Thoracic aorta (tissue), 2 donors: ENCODE measurements around the gene UBE2F. TPM values are rescaled to one million over a fixed set of nuclear protein-coding genes. Genes with fewer than 3 reads are reported as not detected.

Experiments used
- ATAC-seq: fragments of 150-250 bp; one replicate; pipeline ENCODE4 v1.8.0; 2017; ENCODE audit warnings: low read depth; ENCODE audit not compliant: insufficient number of reproducible peaks, low FRiP score
- DNase-seq: peaks from one replicate; pipeline ENCODE4 v3.0.0-alpha.2; 2020; ENCODE audit warnings: low spot score
- H3K27ac ChIP-seq, 2 donors: fragments of 200-600 bp; sonication (generic); 1 replicate in 1 of 2; 2 replicates in 1 of 2; pipeline ENCODE4 v1.5.1; 2016; ENCODE audit warnings: mild to moderate bottlenecking in 2 of 2, moderate library complexity in 2 of 2
- H3K27me3 ChIP-seq: fragments of 200-600 bp; sonication (generic); replicated peaks from 2 replicates; pipeline ENCODE4 v1.6.0; 2016; ENCODE audit warnings: mild to moderate bottlenecking; ENCODE audit not compliant: insufficient read depth
- H3K36me3 ChIP-seq: fragments of 200-600 bp; sonication (generic); one replicate; pipeline ENCODE4 v1.5.1; 2016
- H3K4me1 ChIP-seq, 2 donors: fragments of 200-600 bp; sonication (generic); 1 replicate in 1 of 2; 2 replicates in 1 of 2; pipeline versions ENCODE4 v1.5.1 to v1.6.0; 2016; ENCODE audit warnings: low read depth in 2 of 2, mild to moderate bottlenecking in 1 of 2; ENCODE audit not compliant: control insufficient read depth in 1 of 2
- H3K4me3 ChIP-seq: fragments of 200-600 bp; sonication (generic); 2 replicates; pipeline ENCODE4 v1.5.1; 2016; ENCODE audit warnings: mild to moderate bottlenecking
- H3K9me3 ChIP-seq: fragments of 200-600 bp; sonication (generic); 2 replicates; pipeline ENCODE4 v1.5.1; 2016
- CTCF ChIP-seq: fragments of 200-600 bp; sonication (generic); IDR thresholded peaks from one replicate; pipeline ENCODE4 v1.5.1; 2019; ENCODE audit warnings: antibody characterized with exemption
- total RNA-seq, 2 donors: library from RNA; depleted of rRNA; stranded (reverse); fragments of >200 nt; gene quantifications; one replicate each; pipeline versions ENCODE4 v1.1.0 to v1.2.3, GENCODE V29; 2016

UBE2F gene
- total RNA-seq, 2 donors from 2014 or later, result 51.9 to 69.3 TPM

- no peak for TF ChIP-seq CTCF
- DNase-seq, result no peak
- Histone ChIP-seq H3K36me3 (no peaks in the 10 kb centered on the region), H3K4me1 (no peaks in the 10 kb centered on the region), H3K27me3 (no peaks in the 10 kb centered on the region), H3K9me3 (no peaks in the 10 kb centered on the region), H3K4me3 (no peak overlapping the region), H3K27ac (no peak overlapping the region)
- no peak for ATAC-seq
Measured at GRCh38 chr2:238016526-238016925, 49.7 kb downstream of the UBE2F start.

GRCh38 chr2:238019962-238020361 lies 53.1 kb downstream of the UBE2F start:
- H3K27ac ChIP-seq, result no peak overlapping the region
- DNase-seq (no peak), ATAC-seq (no peak)
- H3K27me3 ChIP-seq, result no peaks in the 10 kb centered on the region
- no peaks in the 10 kb centered on the region for H3K9me3 ChIP-seq
- H3K4me3 ChIP-seq, result no peak overlapping the region
- no peak for TF ChIP-seq CTCF
- no peaks in the 10 kb centered on the region for H3K36me3 ChIP-seq
- no peaks in the 10 kb centered on the region for H3K4me1 ChIP-seq

- Histone ChIP-seq H3K27ac (no peak overlapping the region), H3K4me1 (no peaks in the 10 kb centered on the region), H3K4me3 (no peak overlapping the region), H3K36me3 (no peaks in the 10 kb centered on the region), H3K9me3 (no peaks in the 10 kb centered on the region), H3K27me3 (no peaks in the 10 kb centered on the region)
- no peak for TF ChIP-seq CTCF
- ATAC-seq, result no peak
- no peak for DNase-seq
Measured at GRCh38 chr2:238020816-238021215, 54.0 kb downstream of the UBE2F start.

- Histone ChIP-seq H3K4me1 (no peaks in the 10 kb centered on the region), H3K9me3 (no peaks in the 10 kb centered on the region), H3K27ac (no peak overlapping the region), H3K27me3 (no peaks in the 10 kb centered on the region), H3K36me3 (no peaks in the 10 kb centered on the region), H3K4me3 (no peak overlapping the region)
- no peak for TF ChIP-seq CTCF
- DNase-seq (no peak), ATAC-seq (no peak)
Measured at GRCh38 chr2:238021327-238021726, 54.5 kb downstream of the UBE2F start.

- Histone ChIP-seq H3K27ac (no peak overlapping the region), H3K27me3 (no peaks in the 10 kb centered on the region), H3K9me3 (no peaks in the 10 kb centered on the region), H3K4me3 (no peak overlapping the region), H3K36me3 (no peaks in the 10 kb centered on the region), H3K4me1 (no peaks in the 10 kb centered on the region)
- DNase-seq (no peak), ATAC-seq (no peak)
- no peak for TF ChIP-seq CTCF
Measured at GRCh38 chr2:238022594-238023157, 55.9 kb downstream of the UBE2F start.
